Ishikawa (cell line): ENCODE results near the gene TTC38.

ENCODE experiments used
- FOXM1 ChIP-seq: IDR thresholded peaks from 2 replicates; pipeline ENCODE4 v1.6.1; 2012; ENCODE audit warnings: low read depth, borderline replicate concordance
- REST ChIP-seq: IDR thresholded peaks from 2 replicates; pipeline ENCODE4 v1.6.1; 2012; ENCODE audit warnings: low read depth, mild to moderate bottlenecking
- TAF1 ChIP-seq: IDR thresholded peaks from 2 replicates; pipeline ENCODE4 v1.6.1; 2012; ENCODE audit warnings: low read depth, mild to moderate bottlenecking

GRCh38 chr22:46281866-46282678, 14.3 kb downstream of the TTC38 start:
- no peak for TF ChIP-seq FOXM1
- TF ChIP-seq TAF1 = no peak
- TF ChIP-seq REST = no peak
